Kidney (tissue), 14 donors: ENCODE data around the gene KRT6B. TPM values are rescaled to one million over a fixed set of nuclear protein-coding genes. Genes with fewer than 3 reads are reported as not detected.

ENCODE experiments used
- DNase-seq, 5 donors: peaks; one replicate each; pipeline ENCODE4 v3.0.0-alpha.2; 2013 to 2020
- FAIRE-seq: peaks from 2 replicates; lab custom pipeline; 2012; peaks lifted over from hg19 to GRCh38; lab: Jason Lieb, UNC
- H3K27ac ChIP-seq, 2 donors: one replicate each; pipeline ENCODE4 v1.7.0; 2013; ENCODE audit warnings: low read depth in 2 of 2, low read length in 2 of 2, inconsistent platforms in 1 of 2
- H3K27me3 ChIP-seq: one replicate; pipeline ENCODE4 v1.7.1; 2013; ENCODE audit warnings: low read length, inconsistent platforms; ENCODE audit not compliant: control insufficient read depth, insufficient read depth
- H3K36me3 ChIP-seq, 3 donors: one replicate each; pipeline versions ENCODE4 v1.7.0 to v1.7.1; 2013; ENCODE audit warnings: low read length in 3 of 3, control low read depth in 1 of 3, inconsistent platforms in 1 of 3; ENCODE audit not compliant: insufficient read depth in 3 of 3, control insufficient read depth in 2 of 3
- H3K4me1 ChIP-seq, 3 donors: one replicate each; pipeline versions ENCODE4 v1.7.0 to v1.7.1; 2013; ENCODE audit warnings: low read length in 3 of 3, inconsistent platforms in 1 of 3, low read depth in 1 of 3; ENCODE audit not compliant: control insufficient read depth in 2 of 3, insufficient read depth in 2 of 3
- H3K4me3 ChIP-seq, 3 donors: one replicate each; pipeline versions ENCODE4 v1.7.0 to v1.8.1; 2013; ENCODE audit warnings: low read length in 3 of 3, control low read depth in 1 of 3, inconsistent platforms in 1 of 3
- H3K9ac ChIP-seq, 3 donors: one replicate each; pipeline versions ENCODE4 v1.7.0 to v1.7.1; 2013; ENCODE audit warnings: low read length in 3 of 3, control low read depth in 1 of 3, inconsistent platforms in 1 of 3
- H3K9me3 ChIP-seq, 3 donors: one replicate each; pipeline versions ENCODE4 v1.7.0 to v1.7.1; 2013; ENCODE audit warnings: low read length in 3 of 3, control low read depth in 1 of 3, inconsistent platforms in 1 of 3; ENCODE audit not compliant: control insufficient read depth in 2 of 3, insufficient read depth in 1 of 3
- CTCF ChIP-seq: IDR thresholded peaks from 3 replicates; pipeline ENCODE4 v1.5.1; 2012; ENCODE audit warnings: mild to moderate bottlenecking, moderate library complexity, borderline replicate concordance; ENCODE audit not compliant: insufficient read depth; ENCODE audit errors: extremely low read depth
- intact Hi-C: fragments of 100-400 bp; cut with DNase I; formaldehyde crosslinking; loops from one replicate; pipeline ENCODE4 v1.11.1; 2022
- polyA plus RNA-seq: library from polyadenylated mRNA; stranded (reverse); fragments of 350-450 nt; fragmentation: Illumina TruSeq; extraction: RNeasy Lipid Tissue Mini Kit (QIAGEN cat#74804); gene quantifications from one replicate; pipeline ENCODE4 v1.2.3, GENCODE V29; 2014; ENCODE audit warnings: low read depth, low replicate concordance; ENCODE audit not compliant: insufficient read depth
- total RNA-seq: library from RNA; stranded (reverse); fragmentation: NEBNext Ultra II Directional; extraction: Animal tissue kit (Norgen Biotek cat#: 25700); gene quantifications from one replicate; pipeline ENCODE4 v1.2.1, GENCODE V29; 2021
- donor health status: control.
- donor health status: control.
- donor health status: control.
- donor health status: control.
- donor health status: control.
- donor health status: DM: yes; HTN: yes; CAD: no.
- donor health status: Normal renal cell carcinoma (clear cell type).

KRT6B gene
- total and polyA plus RNA-seq, 2 donors from 2014 or later, result not detected

DNA sequence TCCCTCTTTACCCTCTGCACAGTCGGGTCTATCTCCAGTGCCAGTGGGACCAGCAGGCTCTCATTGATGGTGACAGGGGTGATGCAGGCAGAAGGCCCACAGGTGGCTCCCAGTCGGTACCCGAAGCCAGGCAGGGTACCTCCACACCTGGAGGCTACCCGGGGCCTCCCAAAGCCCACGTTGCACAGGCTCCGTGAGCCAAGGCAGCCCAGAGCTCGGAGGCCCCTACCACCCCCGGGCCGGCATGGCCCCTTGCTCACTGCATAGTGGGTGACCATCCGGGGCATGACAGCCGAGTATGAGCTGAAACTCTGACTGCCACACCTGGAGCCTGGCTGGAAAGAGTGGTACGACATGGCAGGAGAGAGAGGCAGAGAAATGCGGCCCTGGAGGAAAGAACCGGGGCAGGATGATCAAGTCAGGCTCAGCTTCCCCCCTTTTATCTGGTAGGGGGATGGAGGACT is 46.0 kb downstream of the KRT6B start, which contains the start of gene KRT82:
KRT82 (minus strand) TSS at position 414 of the 464 bp plus-strand sequence; CDS start at position 356, 58 bp downstream.
- FAIRE-seq (no peak), DNase-seq (peak in 1 of 5 donors; percentile 55)
- H3K27me3 ChIP-seq, result no peaks in the 10 kb centered on the region
- no peaks in the 10 kb centered on the region for H3K9me3 ChIP-seq
- intact Hi-C loops, result no loop called here
- no peak within 1 kb of the TSS for H3K4me3 ChIP-seq
- H3K4me1 ChIP-seq, result no peaks in the 10 kb centered on the region
- no peaks in the 10 kb centered on the region for H3K36me3 ChIP-seq
- H3K9ac ChIP-seq, result no peak within 1 kb of the TSS
- no peak for TF ChIP-seq CTCF
- H3K27ac ChIP-seq, result no peak within 1 kb of the TSS

DNA sequence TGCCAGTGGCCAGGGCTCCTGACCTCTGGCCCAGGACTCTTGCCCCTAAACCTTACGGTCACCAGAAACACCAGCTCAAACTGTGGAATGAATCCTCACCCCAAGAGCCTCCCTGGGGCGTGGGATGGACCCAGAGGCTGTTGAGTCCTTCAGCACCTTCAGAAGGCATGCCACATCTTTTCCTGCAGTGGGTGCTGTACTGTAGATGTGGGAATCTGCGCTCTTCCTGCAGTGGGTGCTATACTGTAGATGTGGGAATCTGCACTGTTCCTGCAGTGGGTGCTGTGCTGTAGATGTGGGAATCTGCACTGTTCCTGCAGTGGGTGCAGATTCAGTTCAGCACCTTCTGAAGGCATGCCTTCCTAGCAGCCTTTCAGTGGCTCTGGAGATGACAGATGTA is 47.0 kb downstream of the KRT6B start:
- Histone ChIP-seq H3K36me3 (no peaks in the 10 kb centered on the region), H3K27ac (no peak overlapping the region), H3K4me1 (no peaks in the 10 kb centered on the region), H3K9me3 (no peaks in the 10 kb centered on the region), H3K9ac (no peak overlapping the region), H3K27me3 (no peaks in the 10 kb centered on the region), H3K4me3 (no peak overlapping the region)
- peak in 1 of 5 donors; percentile 4 for DNase-seq
- FAIRE-seq, result no peak
- intact Hi-C loops, result no loop called here
- TF ChIP-seq CTCF, result no peak

- FAIRE-seq (no peak), DNase-seq (peak in 1 of 5 donors; percentile 58)
- Histone ChIP-seq H3K27ac (no peak overlapping the region), H3K4me1 (no peaks in the 10 kb centered on the region), H3K36me3 (no peaks in the 10 kb centered on the region), H3K27me3 (no peaks in the 10 kb centered on the region), H3K4me3 (no peak overlapping the region), H3K9ac (no peak overlapping the region), H3K9me3 (no peaks in the 10 kb centered on the region)
- intact Hi-C loops, result no loop called here
- TF ChIP-seq CTCF, result no peak
Observed at GRCh38 chr12:52403561-52403960, 48.4 kb downstream of the KRT6B start.
